Right forelimb (tissue), 1 donor: Measurements from ENCODE around the gene RUNDC1.
"Not testable (repeated sequence)": the region's sequence is repeated elsewhere in the genome, so short reads cannot be mapped to it uniquely, and the experiment has no call there.

Experiments
- DNase-seq: peaks from one replicate; pipeline ENCODE4 v3.0.0-alpha.2; 2018

The RUNDC1 gene

GRCh38 chr17:42980274-42980765 is at the start of gene RUNDC1:
RUNDC1 (plus strand) TSS chr17:42980565; CDS start chr17:42980577, 12 bp downstream.
- peak; percentile 94 for DNase-seq

- DNase-seq: peak; percentile 61
Measured at GRCh38 chr17:42937712-42938596, 42.4 kb upstream of the RUNDC1 start.

GRCh38 chr17:42944211-42944610 is 36.2 kb upstream of the RUNDC1 start:
- DNase-seq: no peak

- no peak for DNase-seq
Measured at GRCh38 chr17:42946812-42947211, 33.6 kb upstream of the RUNDC1 start.

- no peak for DNase-seq
Measured at GRCh38 chr17:42950044-42950783, 30.2 kb upstream of the RUNDC1 start.

- DNase-seq: no peak
Measured at GRCh38 chr17:42953669-42954068, 26.7 kb upstream of the RUNDC1 start.

- DNase-seq: peak; percentile 93
Measured at GRCh38 chr17:42964161-42964932, 16.0 kb upstream of the RUNDC1 start, which contains the start of gene AARSD1. AARSD1 (minus strand) TSS chr17:42964454; CDS start chr17:42964440, 14 bp downstream.

- DNase-seq: no peak
Measured at GRCh38 chr17:42967925-42968324, 12.4 kb upstream of the RUNDC1 start.

GRCh38 chr17:42969001-42969581 is 11.3 kb upstream of the RUNDC1 start:
- no peak for DNase-seq

- no peak for DNase-seq
Measured at GRCh38 chr17:42971589-42971988, 8.8 kb upstream of the RUNDC1 start.

- DNase-seq: not testable (repeated sequence)
Measured at GRCh38 chr17:42973323-42973722, 7.0 kb upstream of the RUNDC1 start.

- no peak for DNase-seq
Measured at GRCh38 chr17:42975265-42975664, 5.1 kb upstream of the RUNDC1 start.

- not testable (repeated sequence) for DNase-seq
Measured at GRCh38 chr17:42975701-42976100, 4.7 kb upstream of the RUNDC1 start.

- DNase-seq: peak; percentile 57
Measured at GRCh38 chr17:42979511-42980273, 673 bp upstream of the RUNDC1 start, which contains the start of gene PTGES3L. PTGES3L (minus strand) TSS chr17:42980080; CDS start chr17:42980053, 27 bp downstream.

GRCh38 chr17:42980766-42981397 is 517 bp downstream of the RUNDC1 start:
- DNase-seq: no peak

GRCh38 chr17:42982266-42982665 is 1.9 kb downstream of the RUNDC1 start:
- no peak for DNase-seq

GRCh38 chr17:42985225-42985624 is 4.9 kb downstream of the RUNDC1 start:
- DNase-seq: no peak

- no peak for DNase-seq
Measured at GRCh38 chr17:42989141-42989540, 8.8 kb downstream of the RUNDC1 start.

- no peak for DNase-seq
Measured at GRCh38 chr17:42989726-42990652, 9.6 kb downstream of the RUNDC1 start.

GRCh38 chr17:42991471-42991870 is 11.1 kb downstream of the RUNDC1 start:
- DNase-seq: no peak
